ENCODE results near the gene SLAMF9.

SLAMF9 gene

GRCh38 chr1:159977364-159978106 is 23.5 kb upstream of the SLAMF9 start:
- DNase-seq (ENCODE audit: low read depth in 3 of 3): no peak

- no peak for DNase-seq (ENCODE audit: low read depth in 3 of 3)
Measured at GRCh38 chr1:159974350-159974965, 20.4 kb upstream of the SLAMF9 start.

- DNase-seq (ENCODE audit: low read depth in 3 of 3): no peak
Measured at GRCh38 chr1:159973350-159973940, 19.4 kb upstream of the SLAMF9 start.

- DNase-seq (ENCODE audit: low read depth in 3 of 3): no peak
Measured at GRCh38 chr1:159972443-159973205, 18.6 kb upstream of the SLAMF9 start.

- DNase-seq (ENCODE audit: low read depth in 3 of 3): no peak
Measured at GRCh38 chr1:159970932-159971342, 16.9 kb upstream of the SLAMF9 start.

- no peak for DNase-seq (ENCODE audit: low read depth in 3 of 3)
Measured at GRCh38 chr1:159968901-159969300, 14.9 kb upstream of the SLAMF9 start.

- no peak for DNase-seq (ENCODE audit: low read depth in 3 of 3)
Measured at GRCh38 chr1:159965263-159965662, 11.2 kb upstream of the SLAMF9 start.

GRCh38 chr1:159964144-159964543 is 10.1 kb upstream of the SLAMF9 start:
- no peak for DNase-seq (ENCODE audit: low read depth in 3 of 3)

- DNase-seq (ENCODE audit: low read depth in 3 of 3): no peak
Measured at GRCh38 chr1:159962176-159962575, 8.1 kb upstream of the SLAMF9 start.

- no peak for DNase-seq (ENCODE audit: low read depth in 3 of 3)
Measured at GRCh38 chr1:159961636-159962035, 7.6 kb upstream of the SLAMF9 start.

- DNase-seq (ENCODE audit: low read depth in 3 of 3): no peak
Measured at GRCh38 chr1:159960721-159961381, 6.8 kb upstream of the SLAMF9 start.

GRCh38 chr1:159959451-159959850 is 5.4 kb upstream of the SLAMF9 start:
- DNase-seq (ENCODE audit: low read depth in 3 of 3): no peak

GRCh38 chr1:159958719-159959380 is 4.8 kb upstream of the SLAMF9 start:
- no peak for DNase-seq (ENCODE audit: low read depth in 3 of 3)

GRCh38 chr1:159957824-159958268 is 3.8 kb upstream of the SLAMF9 start:
- DNase-seq (ENCODE audit: low read depth in 3 of 3): no peak

- no peak for DNase-seq (ENCODE audit: low read depth in 3 of 3)
Measured at GRCh38 chr1:159955456-159955855, 1.4 kb upstream of the SLAMF9 start.

GRCh38 chr1:159952932-159953331 is 1.1 kb downstream of the SLAMF9 start:
- no peak for DNase-seq (ENCODE audit: low read depth in 3 of 3)

GRCh38 chr1:159951551-159951950 is 2.5 kb downstream of the SLAMF9 start:
- DNase-seq (ENCODE audit: low read depth in 3 of 3): no peak

GRCh38 chr1:159951016-159951415 is 3.0 kb downstream of the SLAMF9 start:
- DNase-seq (ENCODE audit: low read depth in 3 of 3): no peak

GRCh38 chr1:159949981-159950381 is 4.1 kb downstream of the SLAMF9 start:
- no peak for DNase-seq (ENCODE audit: low read depth in 3 of 3)

GRCh38 chr1:159949123-159949522 is 4.9 kb downstream of the SLAMF9 start:
- DNase-seq (ENCODE audit: low read depth in 3 of 3): no peak

- no peak for DNase-seq (ENCODE audit: low read depth in 3 of 3)
Measured at GRCh38 chr1:159947942-159948341, 6.1 kb downstream of the SLAMF9 start.

All from stimulated activated CD4-positive, alpha-beta T cell treated with anti-CD3 and anti-CD28 coated beads, TNF-alpha, amount 100 ng/mL, for 4 hours (primary cell).